ENCODE measurements around the gene SEMA3C.

The SEMA3C gene

DNA sequence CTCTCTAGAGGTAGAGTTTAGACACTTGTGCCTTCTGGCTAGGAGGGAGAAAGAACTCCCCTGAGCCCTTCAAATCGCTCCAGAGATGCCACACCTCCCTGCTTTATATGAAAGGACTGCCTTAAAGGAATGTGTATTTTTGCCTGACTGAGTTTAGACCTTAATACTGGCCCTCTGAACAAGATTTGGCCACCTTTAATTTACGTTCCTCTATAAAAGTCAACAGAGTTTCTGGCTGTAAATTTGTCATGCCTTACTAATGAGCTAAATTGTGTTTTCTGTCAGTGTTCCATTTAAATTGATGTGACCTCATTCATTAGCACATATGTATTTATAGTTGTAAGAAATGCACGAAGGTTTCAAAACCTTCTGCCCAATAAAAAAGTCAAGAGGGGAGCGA lies 48.0 kb downstream of the SEMA3C start:
- Histone ChIP-seq H3K4me1 (ENCODE audit: control insufficient read depth, insufficient read depth, low read length, unreplicated experiment) (peaks cover 7% of the 10 kb centered on the region), H2AFZ (ENCODE audit: low read length, unreplicated experiment) (no peak overlapping the region), H3K36me3 (ENCODE audit: insufficient read depth, low read length) (peaks cover 17% of the 10 kb centered on the region), H3K27ac (ENCODE audit: low read depth, low read length) (no peak overlapping the region), H3K4me3 (ENCODE audit: low read depth, low read length) (no peak overlapping the region), H3K27me3 (ENCODE audit: insufficient read depth, low read length) (no peaks in the 10 kb centered on the region), H3K79me2 (ENCODE audit: control insufficient read depth, insufficient read depth, low read length, unreplicated experiment) (peaks cover 44% of the 10 kb centered on the region)

- H3K27me3 ChIP-seq (ENCODE audit: insufficient read depth, low read length), result no peaks in the 10 kb centered on the region
- H3K4me1 ChIP-seq (ENCODE audit: control insufficient read depth, insufficient read depth, low read length, unreplicated experiment), result peaks cover 7% of the 10 kb centered on the region
- H3K27ac ChIP-seq (ENCODE audit: low read depth, low read length), result no peak overlapping the region
- no peak overlapping the region for H2AFZ ChIP-seq (ENCODE audit: low read length, unreplicated experiment)
- H3K79me2 ChIP-seq (ENCODE audit: control insufficient read depth, insufficient read depth, low read length, unreplicated experiment), result peaks cover 42% of the 10 kb centered on the region
- no peak overlapping the region for H3K4me3 ChIP-seq (ENCODE audit: low read depth, low read length)
- peaks cover 12% of the 10 kb centered on the region for H3K36me3 ChIP-seq (ENCODE audit: insufficient read depth, low read length)
These were observed 48.8 kb downstream of the SEMA3C start for GRCh38 chr7:80869821-80870751.

GRCh38 chr7:80869106-80869784 lies 49.6 kb downstream of the SEMA3C start:
- H3K36me3 ChIP-seq (ENCODE audit: insufficient read depth, low read length), result peaks cover 17% of the 10 kb centered on the region; the same call in 1 of the 2 replicates
- no peak overlapping the region for H3K4me3 ChIP-seq (ENCODE audit: low read depth, low read length)
- no peaks in the 10 kb centered on the region for H3K27me3 ChIP-seq (ENCODE audit: insufficient read depth, low read length)
- no peak overlapping the region for H2AFZ ChIP-seq (ENCODE audit: low read length, unreplicated experiment)
- peaks cover 7% of the 10 kb centered on the region for H3K4me1 ChIP-seq (ENCODE audit: control insufficient read depth, insufficient read depth, low read length, unreplicated experiment)
- no peak overlapping the region for H3K27ac ChIP-seq (ENCODE audit: low read depth, low read length)
- peaks cover 42% of the 10 kb centered on the region for H3K79me2 ChIP-seq (ENCODE audit: control insufficient read depth, insufficient read depth, low read length, unreplicated experiment)

- Histone ChIP-seq H3K36me3 (ENCODE audit: insufficient read depth, low read length) (peaks cover 12% of the 10 kb centered on the region), H3K27me3 (ENCODE audit: insufficient read depth, low read length) (no peaks in the 10 kb centered on the region), H3K27ac (ENCODE audit: low read depth, low read length) (no peak overlapping the region), H2AFZ (ENCODE audit: low read length, unreplicated experiment) (no peak overlapping the region), H3K4me3 (ENCODE audit: low read depth, low read length) (no peak overlapping the region), H3K4me1 (ENCODE audit: control insufficient read depth, insufficient read depth, low read length, unreplicated experiment) (peaks cover 7% of the 10 kb centered on the region), H3K79me2 (ENCODE audit: control insufficient read depth, insufficient read depth, low read length, unreplicated experiment) (peaks cover 41% of the 10 kb centered on the region)
These were observed 50.3 kb downstream of the SEMA3C start for GRCh38 chr7:80868566-80868965.

DNA sequence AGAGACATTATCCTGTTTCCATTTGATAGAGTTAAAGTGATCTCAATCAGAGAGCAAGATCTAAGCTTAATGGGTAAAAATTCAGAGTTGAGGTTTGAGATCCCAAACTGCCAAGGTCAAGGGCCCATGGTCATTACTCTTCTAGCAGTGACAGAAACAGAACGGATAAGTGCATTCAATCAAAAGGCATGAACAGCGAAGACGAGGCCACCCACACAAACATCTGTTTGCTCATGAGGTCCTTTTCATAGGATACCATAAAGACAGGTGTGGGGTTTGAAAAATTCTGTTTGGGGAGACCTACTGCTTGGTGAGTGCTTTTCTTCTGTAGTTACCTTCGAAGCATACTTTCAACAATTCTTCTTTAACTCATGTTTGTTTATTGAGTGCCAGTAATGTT lies 58.3 kb downstream of the SEMA3C start:
- Histone ChIP-seq H3K79me2 (ENCODE audit: control insufficient read depth, insufficient read depth, low read length, unreplicated experiment) (peaks cover 74% of the 10 kb centered on the region), H3K36me3 (ENCODE audit: insufficient read depth, low read length) (peaks cover 14% of the 10 kb centered on the region), H3K4me3 (ENCODE audit: low read depth, low read length) (no peak overlapping the region), H3K27me3 (ENCODE audit: insufficient read depth, low read length) (no peaks in the 10 kb centered on the region), H3K4me1 (ENCODE audit: control insufficient read depth, insufficient read depth, low read length, unreplicated experiment) (peaks cover 32% of the 10 kb centered on the region), H3K27ac (ENCODE audit: low read depth, low read length) (no peak overlapping the region), H2AFZ (ENCODE audit: low read length, unreplicated experiment) (no peak overlapping the region)

GRCh38 chr7:80859272-80859970 lies 59.4 kb downstream of the SEMA3C start:
- Histone ChIP-seq H2AFZ (ENCODE audit: low read length, unreplicated experiment) (no peak overlapping the region), H3K27ac (ENCODE audit: low read depth, low read length) (peak overlapping the region; percentile 40), H3K4me3 (ENCODE audit: low read depth, low read length) (no peak overlapping the region), H3K36me3 (ENCODE audit: insufficient read depth, low read length) (peaks cover 10% of the 10 kb centered on the region), H3K27me3 (ENCODE audit: insufficient read depth, low read length) (no peaks in the 10 kb centered on the region), H3K4me1 (ENCODE audit: control insufficient read depth, insufficient read depth, low read length, unreplicated experiment) (peaks cover 32% of the 10 kb centered on the region), H3K79me2 (ENCODE audit: control insufficient read depth, insufficient read depth, low read length, unreplicated experiment) (peaks cover 74% of the 10 kb centered on the region)

- Histone ChIP-seq H3K36me3 (ENCODE audit: insufficient read depth, low read length) (peaks cover 9% of the 10 kb centered on the region), H3K27ac (ENCODE audit: low read depth, low read length) (peak overlapping the region; percentile 40), H3K27me3 (ENCODE audit: insufficient read depth, low read length) (no peaks in the 10 kb centered on the region), H3K4me3 (ENCODE audit: low read depth, low read length) (no peak overlapping the region), H2AFZ (ENCODE audit: low read length, unreplicated experiment) (peak overlapping the region; percentile 17), H3K4me1 (ENCODE audit: control insufficient read depth, insufficient read depth, low read length, unreplicated experiment) (peaks cover 32% of the 10 kb centered on the region), H3K79me2 (ENCODE audit: control insufficient read depth, insufficient read depth, low read length, unreplicated experiment) (peaks cover 80% of the 10 kb centered on the region)
These were observed 60.5 kb downstream of the SEMA3C start for GRCh38 chr7:80858141-80858903.

- no peak overlapping the region for H3K27ac ChIP-seq (ENCODE audit: low read depth, low read length)
- H2AFZ ChIP-seq (ENCODE audit: low read length, unreplicated experiment), result peak overlapping the region; percentile 18
- peaks cover 10% of the 10 kb centered on the region for H3K36me3 ChIP-seq (ENCODE audit: insufficient read depth, low read length)
- H3K4me3 ChIP-seq (ENCODE audit: low read depth, low read length), result no peak overlapping the region
- peaks cover 37% of the 10 kb centered on the region for H3K4me1 ChIP-seq (ENCODE audit: control insufficient read depth, insufficient read depth, low read length, unreplicated experiment)
- no peaks in the 10 kb centered on the region for H3K27me3 ChIP-seq (ENCODE audit: insufficient read depth, low read length)
- peaks cover 81% of the 10 kb centered on the region for H3K79me2 ChIP-seq (ENCODE audit: control insufficient read depth, insufficient read depth, low read length, unreplicated experiment)
These were observed 62.1 kb downstream of the SEMA3C start for GRCh38 chr7:80856769-80857168.

DNA sequence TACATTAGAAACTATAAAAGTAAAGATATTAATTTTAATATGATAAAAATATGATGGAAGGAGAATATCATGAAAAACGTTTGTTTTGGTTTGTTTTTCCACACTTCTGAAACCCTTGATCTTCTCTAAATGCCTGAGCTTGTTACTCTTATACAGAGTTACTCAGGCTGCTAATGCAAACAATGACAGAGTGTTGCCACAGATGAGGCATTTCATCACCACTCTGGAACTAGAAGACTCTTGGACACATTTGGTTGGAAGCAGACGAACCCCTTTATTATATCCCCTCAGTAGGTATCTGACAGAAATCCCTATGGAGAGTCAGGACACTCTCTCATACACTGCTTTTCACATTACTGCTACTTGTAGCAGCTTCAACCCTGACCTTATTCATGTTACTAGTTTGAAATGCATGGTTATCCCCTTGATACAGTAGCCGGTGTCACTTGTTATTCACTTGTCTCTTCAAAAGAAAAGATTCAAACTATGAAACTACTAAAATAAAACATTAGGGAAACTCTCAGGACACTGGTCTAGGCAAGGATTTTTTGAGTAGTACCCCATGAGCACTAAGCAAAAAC lies 66.9 kb downstream of the SEMA3C start:
- no peak overlapping the region for H2AFZ ChIP-seq (ENCODE audit: low read length, unreplicated experiment)
- H3K79me2 ChIP-seq (ENCODE audit: control insufficient read depth, insufficient read depth, low read length, unreplicated experiment), result peaks cover 74% of the 10 kb centered on the region
- H3K4me1 ChIP-seq (ENCODE audit: control insufficient read depth, insufficient read depth, low read length, unreplicated experiment), result peaks cover 19% of the 10 kb centered on the region
- H3K4me3 ChIP-seq (ENCODE audit: low read depth, low read length), result no peak overlapping the region
- H3K27ac ChIP-seq (ENCODE audit: low read depth, low read length), result peak overlapping the region; percentile 31
- H3K36me3 ChIP-seq (ENCODE audit: insufficient read depth, low read length), result peaks cover 16% of the 10 kb centered on the region
- no peaks in the 10 kb centered on the region for H3K27me3 ChIP-seq (ENCODE audit: insufficient read depth, low read length)

- no peak overlapping the region for H3K27ac ChIP-seq (ENCODE audit: low read depth, low read length)
- H2AFZ ChIP-seq (ENCODE audit: low read length, unreplicated experiment), result no peak overlapping the region
- no peaks in the 10 kb centered on the region for H3K27me3 ChIP-seq (ENCODE audit: insufficient read depth, low read length)
- H3K4me3 ChIP-seq (ENCODE audit: low read depth, low read length), result no peak overlapping the region
- H3K4me1 ChIP-seq (ENCODE audit: control insufficient read depth, insufficient read depth, low read length, unreplicated experiment), result peaks cover 15% of the 10 kb centered on the region
- H3K36me3 ChIP-seq (ENCODE audit: insufficient read depth, low read length), result peaks cover 21% of the 10 kb centered on the region
- peaks cover 74% of the 10 kb centered on the region for H3K79me2 ChIP-seq (ENCODE audit: control insufficient read depth, insufficient read depth, low read length, unreplicated experiment)
These were observed 70.0 kb downstream of the SEMA3C start for GRCh38 chr7:80848841-80849240.
